ENCODE measurements around the gene SMURF2. TPM values are rescaled to one million over a fixed set of nuclear protein-coding genes. Genes with fewer than 3 reads are reported as not detected.

Gene SMURF2
- total RNA-seq, 1 experiment from 2014 or later: 127 TPM

- peak overlapping the region; percentile 79 for H3K27ac ChIP-seq (ENCODE audit: low read depth, low read length)
- no peaks in the 10 kb centered on the region for H3K79me2 ChIP-seq (ENCODE audit: insufficient read depth, low read length)
- no peaks in the 10 kb centered on the region for H3K27me3 ChIP-seq (ENCODE audit: insufficient read depth, low read length)
- H3K4me2 ChIP-seq (ENCODE audit: low read length): peak overlapping the region; percentile 78
- H3K36me3 ChIP-seq (ENCODE audit: control insufficient read depth in 1 of 2, insufficient read depth in 2 of 2, low read length in 2 of 2): no peaks in the 10 kb centered on the region
- POLR2A ChIA-PET: interaction anchor here (1.2 to 2.2 kb wide), 6 partner anchors 12 to 52 kb away, joined by 3 to 9 read pairs (median 4); no protein-coding TSS in a partner anchor
- peaks cover 61 to 80% of the 10 kb centered on the region in 2 experiments for H3K4me1 ChIP-seq (ENCODE audit: control insufficient read depth in 1 of 2, insufficient read depth in 2 of 2, low read length in 2 of 2)
- H3K9me3 ChIP-seq (ENCODE audit: control insufficient read depth in 1 of 2, insufficient read depth in 1 of 2, low read depth in 1 of 2, low read length in 2 of 2): no peaks in the 10 kb centered on the region
- no peaks in the 10 kb centered on the region for H4K20me1 ChIP-seq (ENCODE audit: insufficient read depth)
- intact Hi-C loops (cut with micrococcal nuclease): no loop called here
- peak; percentile 99 for DNase-seq (ENCODE audit: low read depth, low spot score)
- BruUV-seq (replicated peaks): no TSS peak
- peak overlapping the region in 1 of 2 experiments; percentile 33; a peak in 2 of 4 replicates for H3K4me3 ChIP-seq (replicated peaks in 1 of 2; ENCODE audit: low read depth in 1 of 2, low read length in 2 of 2)
- RAD21 ChIA-PET (ENCODE audit: low non-redundant PET in 1 of 2, low total read pairs in 2 of 2, uncharacterized antibody in 2 of 2, unreplicated experiment in 2 of 2): interaction anchor here in 1 of 2 experiments (0.8 kb wide), 1 partner anchor 14 kb away, joined by 3 read pairs; no protein-coding TSS in a partner anchor
- CTCF ChIA-PET: interaction anchor here (1.1 kb wide), 1 partner anchor 30 kb away, joined by 3 read pairs; no protein-coding TSS in a partner anchor
- no peaks in the 10 kb centered on the region for H3K9me2 ChIP-seq (ENCODE audit: insufficient read depth)
- H3K9ac ChIP-seq (ENCODE audit: low read length): peak overlapping the region; percentile 53
- H2AFZ ChIP-seq (ENCODE audit: low read depth, low read length, poor library complexity, severe bottlenecking): no peak overlapping the region
- ATAC-seq: peak; percentile 86
- TF ChIP-seq SIN3A (IDR thresholded peaks at IDR 0.05; ENCODE audit: low read depth): no peak
- peak; percentile 67 for TF ChIP-seq CEBPB (IDR thresholded peaks at IDR 0.05; ENCODE audit: low read depth)
- peak; percentile 70 for TF ChIP-seq POLR2AphosphoS5 (IDR thresholded peaks at IDR 0.05; ENCODE audit: low read depth, low read length)
- TF ChIP-seq EZH2 (IDR thresholded peaks at IDR 0.05): no peak
- peak; percentile 94 for TF ChIP-seq JUND (IDR thresholded peaks at IDR 0.05)
- no peak for TF ChIP-seq ATF3 (IDR thresholded peaks at IDR 0.05)
- peak; percentile 81 for TF ChIP-seq YY1 (IDR thresholded peaks at IDR 0.05; ENCODE audit: extremely low read depth, insufficient replicate concordance, low read depth, low read length)
- TF ChIP-seq RAD21 (IDR thresholded peaks at IDR 0.05; ENCODE audit: low read depth): peak; percentile 45; the same call in 1 of the 2 replicates
- no peak for TF ChIP-seq EZH2phosphoT487 (IDR thresholded peaks at IDR 0.05; ENCODE audit: borderline replicate concordance)
- peak; percentile 79 for TF ChIP-seq TCF7L2 (IDR thresholded peaks at IDR 0.05; ENCODE audit: borderline replicate concordance, extremely low read depth, insufficient read depth, insufficient read length)
- no peak for TF ChIP-seq ZNF274 (IDR thresholded peaks at IDR 0.05; ENCODE audit: low read depth, low read length)
- no peak; the same call in 1 of the 2 replicates for TF ChIP-seq EGR1 (IDR thresholded peaks at IDR 0.05; ENCODE audit: low read depth)
- TF ChIP-seq ZBTB33 (IDR thresholded peaks at IDR 0.05; ENCODE audit: extremely low read depth, insufficient replicate concordance, low read length): no peak
- peak; percentile 94 for TF ChIP-seq FOSL1 (IDR thresholded peaks at IDR 0.05; ENCODE audit: low read depth)
- TF ChIP-seq POLR2A (IDR thresholded peaks at IDR 0.05; ENCODE audit: borderline replicate concordance, extremely low read depth, insufficient read depth, insufficient read length): no peak
- no peak for TF ChIP-seq REST (IDR thresholded peaks at IDR 0.05; ENCODE audit: low read depth)
- TF ChIP-seq CTCF (IDR thresholded peaks at IDR 0.05 in 2 of 3, conservative IDR thresholded peaks at IDR 0.05 in 1 of 3; ENCODE audit: borderline replicate concordance in 1 of 3, insufficient read depth in 1 of 3, low read depth in 2 of 3, low read length in 2 of 3): no peak
- TF ChIP-seq MAX (IDR thresholded peaks at IDR 0.05): peak; percentile 69
- no peak for TF ChIP-seq ELF1 (IDR thresholded peaks at IDR 0.05; ENCODE audit: borderline replicate concordance, low read depth)
- peak; percentile 85 for TF ChIP-seq SP1 (IDR thresholded peaks at IDR 0.05; ENCODE audit: low read depth)
Measured at GRCh38 chr17:64694207-64694606, 32.1 kb upstream of the SMURF2 start.

Data from HCT116 (cell line).